Measurements from ENCODE around the gene INPP5A.

- no peak for TF ChIP-seq CTCF (IDR thresholded peaks at IDR 0.05)
- TF ChIP-seq EZH2 (IDR thresholded peaks at IDR 0.05; ENCODE audit: borderline replicate concordance, insufficient read depth, low read depth, low read length, poor library complexity, severe bottlenecking) = no peak
These were observed 6.5 kb downstream of the INPP5A start for GRCh38 chr10:132543916-132544743.
